HG03175 (cell line): ENCODE measurements around the gene IRAK2.
"Not testable (repeated sequence)": the region's sequence is repeated elsewhere in the genome, so short reads cannot be mapped to it uniquely, and the experiment has no call there.

ENCODE experiments used
- ATAC-seq: cut with Tn5 transposase; IDR thresholded peaks from one replicate; pipeline ENCODE4 v1.9.1; 2021; ENCODE audit warnings: mild to moderate bottlenecking, moderate library complexity; ENCODE audit not compliant: unreplicated experiment

The IRAK2 gene

GRCh38 chr3:10248984-10249748, 84.4 kb downstream of the IRAK2 start:
- ATAC-seq: no peak

DNA sequence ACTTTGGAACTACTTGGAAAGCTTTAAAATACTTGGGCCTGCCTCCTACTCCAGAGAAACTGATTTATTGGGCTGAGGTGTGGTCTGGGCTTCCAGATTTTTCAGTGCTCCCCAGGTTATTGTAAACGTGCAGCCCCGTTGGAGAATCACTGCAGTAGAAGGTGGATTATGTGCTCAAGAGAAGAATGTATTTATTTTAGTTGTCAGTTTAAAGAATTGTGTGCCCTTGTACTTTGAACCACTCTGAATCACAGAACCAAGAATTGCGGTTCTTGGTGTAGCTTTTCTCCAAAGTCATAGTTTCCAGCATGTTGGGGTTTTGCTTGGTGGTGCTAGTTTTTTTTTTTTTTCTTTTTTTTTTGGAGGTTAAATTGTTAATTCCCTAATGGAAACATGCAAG, 85.1 kb downstream of the IRAK2 start:
- ATAC-seq: no peak

- ATAC-seq: no peak
Observed at GRCh38 chr3:10251006-10251405, 86.3 kb downstream of the IRAK2 start.

GRCh38 chr3:10253731-10254130, 89.0 kb downstream of the IRAK2 start:
- no peak for ATAC-seq

DNA sequence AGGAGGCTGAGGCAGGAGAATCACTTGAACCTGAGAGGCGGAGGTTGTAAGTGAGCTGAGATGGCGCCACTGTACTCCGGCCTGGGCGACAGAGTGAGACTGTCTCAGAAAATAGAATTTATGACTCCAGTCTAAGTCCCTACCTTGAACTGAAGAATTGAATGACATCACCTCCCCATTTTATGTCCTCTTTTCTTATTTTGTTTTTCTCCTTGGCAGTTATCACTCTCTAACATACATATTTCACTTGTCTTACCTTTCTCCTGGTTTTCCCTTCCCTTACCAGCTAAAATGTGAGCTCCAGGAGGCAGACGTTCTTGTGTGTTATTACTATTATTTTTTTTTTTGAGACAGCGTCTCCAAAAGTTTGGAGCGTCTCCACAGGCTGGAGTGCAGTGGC, 91.1 kb downstream of the IRAK2 start:
- ATAC-seq: no peak

DNA sequence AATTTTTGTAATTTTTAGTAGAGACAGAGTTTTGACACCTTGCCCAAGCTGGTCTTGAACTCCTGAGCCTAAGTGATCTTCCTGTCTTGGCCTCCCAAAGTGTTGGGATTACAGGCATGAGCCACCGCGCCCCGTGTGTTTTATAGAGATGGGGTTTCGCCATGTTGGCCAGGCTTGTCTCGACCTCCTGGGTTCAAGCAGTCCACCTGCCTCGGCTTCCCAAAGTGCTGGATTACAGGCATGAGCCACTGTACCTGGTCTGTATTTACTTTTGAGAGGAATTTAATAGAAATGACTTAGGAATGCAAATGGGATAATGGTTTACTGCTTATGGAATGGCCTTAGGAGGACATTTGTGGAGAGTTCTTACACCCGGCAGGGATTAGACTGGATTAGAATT, 94.3 kb downstream of the IRAK2 start:
- no peak for ATAC-seq

GRCh38 chr3:10259798-10260197, 95.1 kb downstream of the IRAK2 start:
- ATAC-seq: no peak

- no peak for ATAC-seq
Observed at GRCh38 chr3:10260211-10260701, 95.5 kb downstream of the IRAK2 start.

DNA sequence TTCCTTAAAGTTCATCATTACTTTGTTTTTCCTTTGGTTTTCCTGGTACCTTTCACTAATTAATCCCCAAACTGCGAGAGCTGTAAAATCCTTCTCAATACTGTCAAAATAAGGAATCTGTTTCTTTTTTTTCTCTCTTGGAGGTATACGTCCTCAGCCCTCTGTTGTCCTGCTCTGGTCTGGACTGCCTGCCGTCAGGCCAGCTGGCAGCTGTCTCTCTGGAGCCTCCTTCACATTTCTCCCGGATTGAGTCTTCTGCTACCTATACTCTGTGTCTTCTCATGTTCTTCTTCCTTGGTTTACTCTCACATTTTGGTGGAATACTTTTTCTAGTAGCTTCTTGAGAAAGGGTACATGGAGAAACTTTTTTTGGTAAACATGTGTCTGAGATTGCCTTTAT, 97.3 kb downstream of the IRAK2 start:
- no peak for ATAC-seq

DNA sequence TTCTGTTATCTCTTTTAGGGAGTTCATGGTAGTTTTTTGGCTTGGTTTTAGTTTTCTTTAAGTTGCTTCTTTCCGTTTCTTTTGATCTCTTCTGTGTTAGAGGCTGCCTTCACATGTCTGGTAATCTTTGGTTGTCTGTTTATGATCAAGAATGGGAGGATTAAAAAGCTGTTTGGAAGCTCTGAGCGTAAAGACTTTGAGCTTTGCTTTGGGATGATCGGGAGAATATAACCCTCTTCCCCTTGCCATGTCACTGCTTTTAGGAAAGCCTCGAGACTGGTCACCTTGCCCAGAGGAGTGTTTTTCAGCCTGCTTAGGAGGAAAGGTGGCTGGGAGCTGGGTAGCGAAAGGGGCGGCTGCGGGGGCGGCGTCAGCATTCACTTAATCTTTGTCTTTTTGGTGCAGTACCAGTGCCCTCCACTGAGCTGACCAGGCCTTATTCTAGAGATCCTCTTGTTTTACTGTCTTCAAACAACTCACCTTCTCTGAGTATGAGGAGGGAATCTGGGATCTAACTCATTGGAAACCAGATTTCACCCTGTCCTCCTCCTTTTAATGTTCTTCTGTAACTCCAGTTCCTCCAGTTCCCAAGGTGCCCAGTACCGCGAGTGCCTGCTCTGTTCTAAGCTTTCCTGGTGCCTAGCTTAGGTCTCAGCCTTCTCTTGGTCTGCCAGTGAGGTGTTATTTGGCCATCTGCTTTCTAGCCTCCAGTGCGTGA, 99.1 kb downstream of the IRAK2 start:
- no peak for ATAC-seq

DNA sequence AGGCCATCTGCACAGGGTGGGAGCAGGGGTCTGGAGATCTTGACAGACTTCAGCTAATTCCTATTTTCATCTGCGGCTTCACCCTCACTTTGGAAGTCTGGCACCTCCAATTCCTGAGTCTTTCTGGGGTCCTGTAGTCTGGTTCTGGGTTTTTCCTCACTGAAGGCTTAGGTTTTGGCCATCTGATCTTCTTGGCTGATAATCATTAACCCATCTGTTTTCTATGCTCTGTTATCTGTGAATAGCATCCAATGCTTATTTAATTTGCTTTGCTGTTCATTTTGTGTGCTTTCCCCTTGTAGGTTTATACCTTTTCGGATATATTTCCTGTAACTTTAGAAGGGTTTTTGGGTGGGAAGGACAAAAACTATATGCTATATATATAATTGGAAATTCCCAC, 101.1 kb downstream of the IRAK2 start:
- ATAC-seq: no peak

GRCh38 chr3:10266936-10267335, 102.2 kb downstream of the IRAK2 start:
- ATAC-seq: not testable (repeated sequence)

DNA sequence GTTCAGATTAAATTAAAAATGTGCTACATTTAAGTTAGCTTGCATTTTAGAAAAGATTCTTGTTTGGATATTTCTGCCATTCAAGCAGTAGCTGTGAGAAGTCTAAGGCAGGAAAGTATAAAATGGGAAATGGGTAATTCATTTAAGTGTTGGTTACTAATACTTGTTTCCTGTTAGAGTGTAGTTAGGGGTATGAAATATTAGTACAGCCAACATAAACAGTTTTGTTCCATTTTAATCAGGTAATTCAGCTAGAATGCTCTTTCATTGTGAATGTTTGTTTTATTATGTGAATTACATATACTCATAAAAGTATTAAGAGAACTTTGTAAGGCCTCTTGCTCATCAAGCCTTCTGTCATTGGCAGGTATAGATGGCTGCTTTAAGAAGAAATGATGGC, 103.4 kb downstream of the IRAK2 start:
- no peak for ATAC-seq

- no peak for ATAC-seq
Observed at GRCh38 chr3:10268930-10269329, 104.2 kb downstream of the IRAK2 start.

GRCh38 chr3:10269443-10269842, 104.7 kb downstream of the IRAK2 start:
- no peak for ATAC-seq

DNA sequence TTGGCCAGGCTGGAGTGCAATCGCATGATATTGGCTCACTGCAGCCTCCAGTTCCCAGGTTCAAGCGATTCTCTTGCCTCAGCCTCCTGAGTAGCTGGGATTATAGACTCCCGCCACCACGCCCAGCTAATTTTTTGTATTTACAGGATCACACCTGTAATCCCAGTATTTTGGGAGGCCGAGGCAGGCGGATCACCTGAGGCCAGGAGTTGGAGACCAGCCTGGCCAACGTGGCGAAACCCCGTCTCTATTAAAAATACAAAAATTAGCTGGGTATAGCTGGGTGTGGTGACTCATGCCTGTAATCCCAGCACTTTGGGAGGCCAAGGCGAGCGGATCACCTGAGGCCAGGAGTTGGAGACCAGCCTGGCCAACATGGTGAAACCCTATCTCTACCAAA, 107.8 kb downstream of the IRAK2 start:
- not testable (repeated sequence) for ATAC-seq

GRCh38 chr3:10272977-10273376, 108.3 kb downstream of the IRAK2 start:
- no peak for ATAC-seq

GRCh38 chr3:10273702-10274305, 109.1 kb downstream of the IRAK2 start:
- no peak for ATAC-seq

GRCh38 chr3:10274601-10275000, 109.9 kb downstream of the IRAK2 start:
- ATAC-seq: no peak

DNA sequence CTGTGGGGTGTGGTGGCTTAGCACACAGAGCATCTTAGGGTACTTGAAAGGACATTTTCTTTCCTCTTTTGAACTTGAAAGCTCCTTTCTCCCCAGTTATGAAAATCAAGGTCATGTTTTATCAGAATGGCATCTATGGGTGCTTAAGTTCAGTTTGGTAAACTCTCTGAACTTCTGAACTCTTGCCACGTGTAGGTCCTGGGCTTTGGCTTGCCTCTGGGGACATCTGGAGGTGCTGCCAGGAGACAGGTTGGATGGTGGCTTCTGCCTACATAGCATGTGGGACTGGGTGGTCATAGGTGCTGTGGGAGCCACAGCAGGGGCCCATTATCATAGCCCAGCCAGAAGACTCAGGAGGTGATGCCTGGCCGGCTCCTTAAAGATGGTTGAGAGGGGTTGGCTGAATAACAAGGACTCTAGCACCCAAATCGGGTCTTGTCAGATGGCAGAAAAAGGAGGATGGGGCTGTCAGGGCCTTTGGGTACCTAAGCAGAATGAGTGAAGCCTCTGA, 112.5 kb downstream of the IRAK2 start:
- ATAC-seq: no peak

GRCh38 chr3:10278501-10278900, 113.8 kb downstream of the IRAK2 start:
- ATAC-seq: no peak
